ENCODE data around the gene ZNRD2. TPM values are rescaled to one million over a fixed set of nuclear protein-coding genes. Genes with fewer than 3 reads are reported as not detected.
A peak's percentile ranks its signal among the peaks of the same experiment; 100 is the strongest.

ZNRD2 gene
- total RNA-seq, 1 donor from 2014 or later = 32.2 TPM

GRCh38 chr11:65589444-65590239 is 19.4 kb downstream of the ZNRD2 start:
- Mint-ChIP-seq H3K4me3 (peak overlapping the region; percentile 41), H3K4me1 (peaks cover 36% of the 10 kb centered on the region), H3K27ac (ENCODE audit: unreplicated experiment) (peak overlapping the region; percentile 83), H3K27me3 (ENCODE audit: low read depth) (peaks cover 24% of the 10 kb centered on the region), H3K36me3 (ENCODE audit: low read depth) (no peaks in the 10 kb centered on the region), H3K9me3 (no peaks in the 10 kb centered on the region)
- no peak for DNase-seq (ENCODE audit: low read depth, low spot score)
- no peak for TF ChIP-seq CTCF (conservative IDR thresholded peaks at IDR 0.05)

GRCh38 chr11:65590240-65590738 is 20.0 kb downstream of the ZNRD2 start:
- TF ChIP-seq CTCF (conservative IDR thresholded peaks at IDR 0.05) = no peak
- Mint-ChIP-seq H3K9me3 (no peaks in the 10 kb centered on the region), H3K4me1 (peaks cover 36% of the 10 kb centered on the region), H3K27me3 (ENCODE audit: low read depth) (peaks cover 26% of the 10 kb centered on the region), H3K27ac (ENCODE audit: unreplicated experiment) (no peak overlapping the region), H3K4me3 (peak overlapping the region; percentile 9), H3K36me3 (ENCODE audit: low read depth) (no peaks in the 10 kb centered on the region)
- no peak for DNase-seq (ENCODE audit: low read depth, low spot score)

- no peak for DNase-seq (ENCODE audit: low read depth, low spot score)
- H3K9me3 Mint-ChIP-seq = no peaks in the 10 kb centered on the region
- H3K4me1 Mint-ChIP-seq = peaks cover 29% of the 10 kb centered on the region
- TF ChIP-seq CTCF (conservative IDR thresholded peaks at IDR 0.05) = peak; percentile 49
- no peak overlapping the region for H3K27ac Mint-ChIP-seq (ENCODE audit: unreplicated experiment)
- H3K27me3 Mint-ChIP-seq (ENCODE audit: low read depth) = peaks cover 26% of the 10 kb centered on the region
- no peaks in the 10 kb centered on the region for H3K36me3 Mint-ChIP-seq (ENCODE audit: low read depth)
- H3K4me3 Mint-ChIP-seq = no peak overlapping the region
Observed at GRCh38 chr11:65591939-65592857, 21.9 kb downstream of the ZNRD2 start.

- no peaks in the 10 kb centered on the region for H3K36me3 Mint-ChIP-seq (ENCODE audit: low read depth)
- H3K9me3 Mint-ChIP-seq = no peaks in the 10 kb centered on the region
- H3K27ac Mint-ChIP-seq (ENCODE audit: unreplicated experiment) = no peak overlapping the region
- peaks cover 26% of the 10 kb centered on the region for H3K27me3 Mint-ChIP-seq (ENCODE audit: low read depth)
- no peak for TF ChIP-seq CTCF (conservative IDR thresholded peaks at IDR 0.05)
- peak overlapping the region; percentile 9 for H3K4me3 Mint-ChIP-seq
- no peak for DNase-seq (ENCODE audit: low read depth, low spot score)
- peaks cover 22% of the 10 kb centered on the region for H3K4me1 Mint-ChIP-seq
Observed at GRCh38 chr11:65592858-65593517, 22.7 kb downstream of the ZNRD2 start.
